ENCODE measurements around the gene ADCY3. TPM values are rescaled to one million over a fixed set of nuclear protein-coding genes. Genes with fewer than 3 reads are reported as not detected.

Gene ADCY3
- total and polyA plus RNA-seq, 2 of the 4 experiments (the other 2 are of a cell fraction), result 17.4 to 46.1 TPM

- ChIA-PET CTCF (no interaction called here), POLR2A (ENCODE audit: unreplicated experiment) (no interaction called here)
- in situ Hi-C loops (cut with MboI; ENCODE audit: low sequenced_read_pairs), result no loop called here
- H3K9ac ChIP-seq (ENCODE audit: low read depth, low read length), result peak overlapping the region; percentile 82
- no TSS peak for BruUV-seq (replicated peaks)
- 42% methylated on average over 7 of the region's 13 CpGs; no CpG with 5 or more reads in 1 of the 2 experiments for WGBS, 2 experiments (ENCODE audit: extremely low coverage in 2 of 2, insufficient read length in 1 of 2)
- 0 out of 2 replicates have a peak overlapping the region, but pooled peaks have one; percentile 15 for H4K91ac ChIP-seq (ENCODE audit: insufficient read depth, low read depth, low read length)
- peaks cover 3 to 37% of the 10 kb centered on the region in 2 experiments; a peak in 3 of 4 replicates for H3K79me1 ChIP-seq (ENCODE audit: low read depth in 1 of 2, low read length in 2 of 2)
- H2AK9ac ChIP-seq (replicated peaks; ENCODE audit: low read depth, low read length, poor library complexity), result peak overlapping the region; percentile 21
- peaks cover 14% of the 10 kb centered on the region; the same call in 1 of the 2 replicates for H3K36me3 ChIP-seq (ENCODE audit: control insufficient read depth, insufficient read depth, low read length)
- peak overlapping the region; percentile 10; the same call in 1 of the 2 replicates for H3K23ac ChIP-seq (ENCODE audit: low read depth, low read length)
- H2AFZ ChIP-seq (replicated peaks; ENCODE audit: low read length, poor library complexity), result peak overlapping the region; percentile 85
- dilution Hi-C loops (cut with HindIII; ENCODE audit: low sequenced_read_pairs, unreplicated experiment), result no loop called here
- H2BK5ac ChIP-seq (ENCODE audit: low read depth, low read length, poor library complexity, severe bottlenecking), result no peak overlapping the region
- no peak overlapping the region; the same call in 2 of the 3 replicates for H2BK15ac ChIP-seq (ENCODE audit: low read depth, low read length)
- intact Hi-C loops (cut with micrococcal nuclease), result no loop called here
- peak overlapping the region; percentile 44 for H3K4me2 ChIP-seq (ENCODE audit: low read depth, low read length)
- peaks cover 3% of the 10 kb centered on the region; the same call in 1 of the 2 replicates for H3K9me1 ChIP-seq (ENCODE audit: insufficient read depth, low read length)
- H4K20me1 ChIP-seq (ENCODE audit: insufficient read depth, low read length), result peaks cover 10% of the 10 kb centered on the region
- peak overlapping the region; percentile 68 for H3K4me3 ChIP-seq (ENCODE audit: insufficient read depth, low read depth, low read length)
- peaks cover 22% of the 10 kb centered on the region; the same call in 1 of the 2 replicates for H3K4me1 ChIP-seq (ENCODE audit: control insufficient read depth, insufficient read depth, low read length)
- peak; percentile 12 for DNase-seq
- H2BK120ac ChIP-seq (ENCODE audit: low read depth, low read length), result no peak overlapping the region
- H3K27ac ChIP-seq (ENCODE audit: insufficient read depth, low read length), result peak overlapping the region; percentile 21
- H3K56ac ChIP-seq (ENCODE audit: extremely low read depth, insufficient read depth, low read length), result peak overlapping the region; percentile 24; the same call in 1 of the 2 replicates
- no peak overlapping the region; the same call in 1 of the 2 replicates for H3K18ac ChIP-seq (ENCODE audit: low read depth, low read length)
- peak overlapping the region; percentile 20 to 47; a peak in 1 of 4 replicates for H4K8ac ChIP-seq (ENCODE audit: low read depth in 2 of 2, low read length in 2 of 2)
- H3K9me3 ChIP-seq (ENCODE audit: control insufficient read depth, insufficient read depth, low read length), result no peaks in the 10 kb centered on the region
- peak overlapping the region; percentile 77; the same call in 1 of the 2 replicates for H2AK5ac ChIP-seq (ENCODE audit: low read depth, low read length)
- H4K5ac ChIP-seq (ENCODE audit: low read depth, low read length), result peak overlapping the region; percentile 0
- peak overlapping the region; percentile 6 for H3K14ac ChIP-seq (replicated peaks; ENCODE audit: low read depth, low read length)
- no peaks in the 10 kb centered on the region for H3K27me3 ChIP-seq (ENCODE audit: control insufficient read depth, insufficient read depth, low read length)
- H2BK20ac ChIP-seq (ENCODE audit: low read depth, low read length), result no peak overlapping the region
- H3K4ac ChIP-seq (ENCODE audit: low read depth, low read length), result peak overlapping the region; percentile 54
- no peak; the same call in 1 of the 2 replicates for ATAC-seq (ENCODE audit: low read depth)
- TF ChIP-seq RCOR1 (IDR thresholded peaks at IDR 0.05; ENCODE audit: insufficient replicate concordance, low read length), result no peak
- TF ChIP-seq MXI1 (IDR thresholded peaks at IDR 0.05; ENCODE audit: borderline replicate concordance, low read depth, low read length), result no peak
- TF ChIP-seq RFX5 (IDR thresholded peaks at IDR 0.05; ENCODE audit: low read depth, low read length), result no peak
- no peak for TF ChIP-seq NFE2L2 (IDR thresholded peaks at IDR 0.05; ENCODE audit: low read depth, low read length)
- TF ChIP-seq MAFK (IDR thresholded peaks at IDR 0.05; ENCODE audit: low read depth, low read length), result no peak
- no peak for TF ChIP-seq ELK1 (IDR thresholded peaks at IDR 0.05; ENCODE audit: borderline replicate concordance, low read depth, low read length)
- TF ChIP-seq FOS (IDR thresholded peaks at IDR 0.05; ENCODE audit: low read depth, low read length), result no peak
- no peak for TF ChIP-seq SMC3 (IDR thresholded peaks at IDR 0.05; ENCODE audit: low read depth, low read length)
- no peak for TF ChIP-seq USF2 (IDR thresholded peaks at IDR 0.05; ENCODE audit: low read depth, low read length)
- TF ChIP-seq RAD21 (IDR thresholded peaks at IDR 0.05; ENCODE audit: low read length), result no peak
- TF ChIP-seq CEBPB (IDR thresholded peaks at IDR 0.05; ENCODE audit: low read depth, low read length), result no peak
- TF ChIP-seq CTCF (conservative IDR thresholded peaks at IDR 0.05; ENCODE audit: low read depth, low read length), result no peak
- no peak for TF ChIP-seq BHLHE40 (IDR thresholded peaks at IDR 0.05; ENCODE audit: low read depth, low read length)
- no peak for TF ChIP-seq MAZ (IDR thresholded peaks at IDR 0.05; ENCODE audit: borderline replicate concordance, low read depth, low read length)
- no peak for TF ChIP-seq CHD1 (IDR thresholded peaks at IDR 0.05; ENCODE audit: low read depth, low read length)
- TF ChIP-seq POLR2A (IDR thresholded peaks at IDR 0.05; ENCODE audit: low read depth, low read length), result no peak
Observed at GRCh38 chr2:24919037-24919505, 966 bp downstream of the ADCY3 start.

Measured in IMR-90 (cell line).